Measurements from ENCODE around the gene SWAP70. TPM values are rescaled to one million over a fixed set of nuclear protein-coding genes. Genes with fewer than 3 reads are reported as not detected.

The SWAP70 gene
- total RNA-seq, 4 donors from 2014 or later, result 29.7 to 53.6 (median 38.8) TPM

GRCh38 chr11:9646324-9646723 lies 17.6 kb upstream of the SWAP70 start:
- TF ChIP-seq POLR2A (IDR thresholded peaks at IDR 0.05) (no peak), CTCF (IDR thresholded peaks at IDR 0.05) (no peak)
- 92% methylated on average over 4 of the region's 4 CpGs for WGBS, 2 donors
- no peak overlapping the region for H3K27ac ChIP-seq

GRCh38 chr11:9651481-9651880 lies 12.4 kb upstream of the SWAP70 start:
- no peak for DNase-seq
- WGBS, 2 donors, result 77 to 80% methylated on average over 7 of the region's 7 CpGs
- Histone ChIP-seq H3K9me3 (no peaks in the 10 kb centered on the region), H3K4me1 (no peaks in the 10 kb centered on the region), H3K27ac (no peak overlapping the region), H3K27me3 (no peaks in the 10 kb centered on the region), H3K4me3 (replicated peaks in 1 of 3) (no peak overlapping the region), H3K36me3 (no peaks in the 10 kb centered on the region)
- intact Hi-C loops (cut with DNase I), result no loop called here
- no peak for TF ChIP-seq POLR2A (IDR thresholded peaks at IDR 0.05)
- TF ChIP-seq CTCF (IDR thresholded peaks at IDR 0.05), result no peak

More at GRCh38 chr11:9646324-9646723, 17.6 kb upstream of the SWAP70 start:
- Histone ChIP-seq H3K27me3 (no peaks in the 10 kb centered on the region), H3K9me3 (no peaks in the 10 kb centered on the region), H3K4me1 (no peaks in the 10 kb centered on the region), H3K4me3 (replicated peaks in 1 of 3) (no peak overlapping the region), H3K36me3 (no peaks in the 10 kb centered on the region)
- DNase-seq, result no peak
- intact Hi-C loops (cut with DNase I), result no loop called here

GRCh38 chr11:9651899-9652748 lies 11.8 kb upstream of the SWAP70 start:
- intact Hi-C loops (cut with DNase I), result no loop called here
- H3K27me3 ChIP-seq, result no peaks in the 10 kb centered on the region
- H3K36me3 ChIP-seq, result no peaks in the 10 kb centered on the region
- no peak for TF ChIP-seq CTCF (IDR thresholded peaks at IDR 0.05)
- TF ChIP-seq POLR2A (IDR thresholded peaks at IDR 0.05), result no peak
- no peaks in the 10 kb centered on the region for H3K9me3 ChIP-seq
- no peak for DNase-seq
- no peak overlapping the region for H3K27ac ChIP-seq
- H3K4me3 ChIP-seq (replicated peaks in 1 of 3), result no peak overlapping the region
- H3K4me1 ChIP-seq, result no peaks in the 10 kb centered on the region

GRCh38 chr11:9653871-9654270 lies 10.0 kb upstream of the SWAP70 start:
- Histone ChIP-seq H3K27me3 (no peaks in the 10 kb centered on the region), H3K27ac (no peak overlapping the region), H3K4me3 (replicated peaks in 1 of 3) (no peak overlapping the region), H3K36me3 (no peaks in the 10 kb centered on the region), H3K4me1 (no peaks in the 10 kb centered on the region), H3K9me3 (no peaks in the 10 kb centered on the region)
- no peak for DNase-seq
- WGBS, 2 donors, result 88 to 97% methylated on average over 2 of the region's 2 CpGs
- intact Hi-C loops (cut with DNase I), result no loop called here
- TF ChIP-seq POLR2A (IDR thresholded peaks at IDR 0.05), result no peak
- no peak for TF ChIP-seq CTCF (IDR thresholded peaks at IDR 0.05)

- Histone ChIP-seq H3K36me3 (no peaks in the 10 kb centered on the region), H3K27ac (no peak overlapping the region), H3K9me3 (no peaks in the 10 kb centered on the region), H3K4me1 (no peaks in the 10 kb centered on the region), H3K4me3 (replicated peaks in 1 of 3) (no peak overlapping the region), H3K27me3 (no peaks in the 10 kb centered on the region)
- TF ChIP-seq POLR2A (IDR thresholded peaks at IDR 0.05) (no peak), CTCF (IDR thresholded peaks at IDR 0.05) (no peak)
- intact Hi-C loops (cut with DNase I), result no loop called here
- no peak for DNase-seq
Observed at GRCh38 chr11:9656864-9657263, 7.0 kb upstream of the SWAP70 start.
